PC-3 (cell line): ENCODE measurements around the gene ANTXR1. TPM values are rescaled to one million over a fixed set of nuclear protein-coding genes. Genes with fewer than 3 reads are reported as not detected.

Experiments
- ATAC-seq: fragments of 200-7000 bp; cut with Tn5 transposase; 2 replicates; pipeline ENCODE4 v1.9.1; 2020; ENCODE audit warnings: mild to moderate bottlenecking, moderate library complexity
- BruUV-seq: library from RNA; stranded (reverse); fragments of 400-500 nt; replicated peaks from 2 replicates; lab custom pipeline; 2021; lab: Mats Ljungman, UMichigan
- CTCF ChIA-PET: fragments of 300-600 bp; sonication (Branson Sonifier 250); formaldehyde crosslinking; loops from one replicate; lab custom pipeline; 2022; ENCODE audit warnings: antibody characterized with exemption; lab: Charles Lee
- POLR2A ChIA-PET: fragments of 300-600 bp; sonication (Branson Sonifier 250); formaldehyde crosslinking; loops from one replicate; lab custom pipeline; 2022; ENCODE audit warnings: antibody characterized with exemption; ENCODE audit not compliant: unreplicated experiment; lab: Charles Lee
- DNase-seq: peaks from one replicate; pipeline ENCODE4 v3.0.0-alpha.2; 2015
- H2AFZ ChIP-seq: fragments of 300-600 bp; sonication (generic); 2 replicates; pipeline ENCODE4 v1.6.0; 2016; ENCODE audit warnings: antibody characterized with exemption, low read length
- H3F3A ChIP-seq: fragments of 300-600 bp; sonication (generic); one replicate; pipeline ENCODE4 v1.6.0; 2017; ENCODE audit warnings: antibody characterized with exemption, low read length, control low read depth, mild to moderate bottlenecking; ENCODE audit not compliant: unreplicated experiment
- H3K27ac ChIP-seq: fragments of 300-600 bp; sonication (generic); 2 replicates; pipeline ENCODE4 v1.5.1; 2016; ENCODE audit warnings: mild to moderate bottlenecking, low read length
- H3K27me3 ChIP-seq: fragments of 300-600 bp; sonication (generic); 2 replicates; pipeline ENCODE4 v1.6.1; 2016; ENCODE audit warnings: low read length, mixed read lengths
- H3K36me3 ChIP-seq: fragments of 300-600 bp; sonication (generic); 2 replicates; pipeline ENCODE4 v1.6.1; 2016; ENCODE audit warnings: low read depth, mixed run types, low read length, mixed read lengths
- H3K4me1 ChIP-seq: fragments of 300-600 bp; sonication (generic); 2 replicates; pipeline ENCODE4 v1.5.1; 2016; ENCODE audit warnings: low read length; ENCODE audit not compliant: insufficient read depth
- H3K4me2 ChIP-seq: fragments of 300-600 bp; sonication (generic); 2 replicates; pipeline ENCODE4 v1.6.0; 2016; ENCODE audit warnings: low read length
- H3K4me3 ChIP-seq: fragments of 300-600 bp; sonication (generic); 2 replicates; pipeline ENCODE4 v1.5.1; 2016; ENCODE audit warnings: mild to moderate bottlenecking, low read length, mixed read lengths
- H3K79me2 ChIP-seq: fragments of 300-600 bp; sonication (generic); 2 replicates; pipeline ENCODE4 v1.6.1; 2017; ENCODE audit warnings: low read length, mixed read lengths
- H3K9ac ChIP-seq: fragments of 300-600 bp; sonication (generic); 2 replicates; pipeline ENCODE4 v1.6.0; 2016; ENCODE audit warnings: mild to moderate bottlenecking, low read length
- H3K9me2 ChIP-seq: fragments of 300-600 bp; sonication (generic); replicated peaks from 2 replicates; pipeline ENCODE4 v1.6.1; 2016; ENCODE audit warnings: mixed run types, low read length, mixed read lengths
- H3K9me3 ChIP-seq: fragments of 300-600 bp; sonication (generic); 2 replicates; pipeline ENCODE4 v1.6.1; 2016; ENCODE audit warnings: low read length, mixed read lengths
- H4K20me1 ChIP-seq: fragments of 300-600 bp; sonication (generic); 2 replicates; pipeline ENCODE4 v1.6.1; 2016; ENCODE audit warnings: low read length, mixed read lengths
- EZH2 ChIP-seq: fragments of 300-600 bp; sonication (generic); IDR thresholded peaks from one replicate; pipeline ENCODE4 v1.6.1; 2017; ENCODE audit warnings: antibody characterized with exemption, mild to moderate bottlenecking, low read length; ENCODE audit not compliant: unreplicated experiment
- EZH2phosphoT487 ChIP-seq: fragments of 300-600 bp; sonication (generic); IDR thresholded peaks from 2 replicates; pipeline ENCODE4 v1.6.1; 2018; ENCODE audit warnings: mild to moderate bottlenecking, antibody characterized with exemption, low read length, borderline replicate concordance
- intact Hi-C: fragments of 100-400 bp; cut with micrococcal nuclease; formaldehyde crosslinking; loops from 2 replicates; pipeline ENCODE4 v1.9.0; 2023
- total RNA-seq: library from RNA; depleted of rRNA; stranded (reverse); fragments of >200 nt; gene quantifications from 2 replicates; pipeline ENCODE4 v1.2.3, GENCODE V29; 2014
- TF ChIP-seq, protein P1 (sequence below): fragments of 300-600 bp; sonication (generic); conservative IDR thresholded peaks from 2 replicates; pipeline ENCODE4 v1.5.1; 2017; ENCODE audit warnings: antibody characterized with exemption, low read depth, mild to moderate bottlenecking, low read length

ANTXR1 gene
- total RNA-seq, 1 experiment from 2014 or later: 31.2 TPM

DNA sequence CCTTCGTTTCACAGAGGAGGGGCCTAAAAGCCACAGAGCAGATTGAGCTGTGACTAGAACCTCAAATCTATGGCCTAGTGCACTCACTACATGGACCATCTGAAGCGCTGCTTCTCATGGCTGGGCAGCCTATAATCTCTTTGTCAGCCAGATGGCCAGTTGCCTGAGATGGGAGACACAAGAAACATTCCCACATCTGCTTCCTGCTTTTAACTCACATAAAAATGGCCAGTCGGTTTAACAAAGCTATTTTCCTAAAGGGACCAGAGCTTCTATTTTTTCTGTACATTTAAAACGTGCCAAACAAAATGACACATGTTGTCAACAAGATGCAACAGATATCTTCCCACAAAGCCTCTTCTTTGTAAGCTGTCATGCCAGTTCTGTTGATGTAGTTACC, 200.2 kb downstream of the ANTXR1 start:
- DNase-seq (no peak), ATAC-seq (no peak)
- Histone ChIP-seq H3K79me2 (no peaks in the 10 kb centered on the region), H3K4me1 (no peaks in the 10 kb centered on the region), H4K20me1 (no peaks in the 10 kb centered on the region), H3K9me3 (no peaks in the 10 kb centered on the region), H3K27me3 (no peaks in the 10 kb centered on the region), H3K9me2 (no peaks in the 10 kb centered on the region), H3K4me2 (no peak overlapping the region), H3F3A (no peaks in the 10 kb centered on the region), H3K9ac (no peak overlapping the region), H3K27ac (no peak overlapping the region), H3K36me3 (no peaks in the 10 kb centered on the region; the same call in 1 of the 2 replicates), H2AFZ (no peak overlapping the region), H3K4me3 (no peak overlapping the region)
- TF ChIP-seq EZH2phosphoT487: no peak
- ChIA-PET POLR2A (no interaction called here), CTCF (interaction anchor here (0.6 kb wide), 1 partner anchor 15 kb away, joined by 3 read pairs; no protein-coding TSS in a partner anchor)
- intact Hi-C loops: no loop called here
- no TSS peak for BruUV-seq

GRCh38 chr2:69213782-69214181, 200.8 kb downstream of the ANTXR1 start:
- no TSS peak for BruUV-seq
- Histone ChIP-seq H3K36me3 (no peaks in the 10 kb centered on the region; the same call in 1 of the 2 replicates), H3K9me3 (no peaks in the 10 kb centered on the region), H3F3A (no peaks in the 10 kb centered on the region), H3K9ac (no peak overlapping the region), H3K27me3 (no peaks in the 10 kb centered on the region), H3K27ac (no peak overlapping the region), H3K4me3 (no peak overlapping the region), H3K4me2 (no peak overlapping the region), H3K9me2 (no peaks in the 10 kb centered on the region), H2AFZ (no peak overlapping the region), H4K20me1 (no peaks in the 10 kb centered on the region), H3K79me2 (no peaks in the 10 kb centered on the region), H3K4me1 (no peaks in the 10 kb centered on the region)
- CTCF ChIA-PET: no interaction called here
- POLR2A ChIA-PET: no interaction called here
- TF ChIP-seq EZH2 (no peak), EZH2phosphoT487 (no peak)
- TF ChIP-seq, protein P1, sequence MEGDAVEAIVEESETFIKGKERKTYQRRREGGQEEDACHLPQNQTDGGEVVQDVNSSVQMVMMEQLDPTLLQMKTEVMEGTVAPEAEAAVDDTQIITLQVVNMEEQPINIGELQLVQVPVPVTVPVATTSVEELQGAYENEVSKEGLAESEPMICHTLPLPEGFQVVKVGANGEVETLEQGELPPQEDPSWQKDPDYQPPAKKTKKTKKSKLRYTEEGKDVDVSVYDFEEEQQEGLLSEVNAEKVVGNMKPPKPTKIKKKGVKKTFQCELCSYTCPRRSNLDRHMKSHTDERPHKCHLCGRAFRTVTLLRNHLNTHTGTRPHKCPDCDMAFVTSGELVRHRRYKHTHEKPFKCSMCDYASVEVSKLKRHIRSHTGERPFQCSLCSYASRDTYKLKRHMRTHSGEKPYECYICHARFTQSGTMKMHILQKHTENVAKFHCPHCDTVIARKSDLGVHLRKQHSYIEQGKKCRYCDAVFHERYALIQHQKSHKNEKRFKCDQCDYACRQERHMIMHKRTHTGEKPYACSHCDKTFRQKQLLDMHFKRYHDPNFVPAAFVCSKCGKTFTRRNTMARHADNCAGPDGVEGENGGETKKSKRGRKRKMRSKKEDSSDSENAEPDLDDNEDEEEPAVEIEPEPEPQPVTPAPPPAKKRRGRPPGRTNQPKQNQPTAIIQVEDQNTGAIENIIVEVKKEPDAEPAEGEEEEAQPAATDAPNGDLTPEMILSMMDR: no peak
- DNase-seq (no peak), ATAC-seq (no peak)
- intact Hi-C loops: no loop called here

- Histone ChIP-seq H3F3A (no peaks in the 10 kb centered on the region), H3K4me3 (no peak overlapping the region), H3K4me1 (no peaks in the 10 kb centered on the region), H3K9me3 (no peaks in the 10 kb centered on the region), H3K27ac (no peak overlapping the region), H3K79me2 (no peaks in the 10 kb centered on the region), H3K27me3 (no peaks in the 10 kb centered on the region), H3K9ac (no peak overlapping the region), H3K9me2 (no peaks in the 10 kb centered on the region), H4K20me1 (no peaks in the 10 kb centered on the region), H3K4me2 (no peak overlapping the region), H3K36me3 (no peaks in the 10 kb centered on the region; the same call in 1 of the 2 replicates), H2AFZ (no peak overlapping the region)
- intact Hi-C loops: no loop called here
- POLR2A ChIA-PET: no interaction called here
- no TSS peak for BruUV-seq
- CTCF ChIA-PET: no interaction called here
- TF ChIP-seq EZH2 (no peak), EZH2phosphoT487 (no peak)
- TF ChIP-seq, protein P1: no peak
- no peak; the same call in 1 of the 2 replicates for ATAC-seq
- DNase-seq: peak; percentile 25
Measured at GRCh38 chr2:69214898-69215297, 201.9 kb downstream of the ANTXR1 start.
